Measurements from ENCODE around the gene MAD2L1BP.
"Not testable (repeated sequence)": the region's sequence is repeated elsewhere in the genome, so short reads cannot be mapped to it uniquely, and the experiment has no call there.

The MAD2L1BP gene

GRCh38 chr6:43635387-43636307, at the start of gene MAD2L1BP:
Gene MAD2L1BP, plus strand, starts transcription at chr6:43635840. Its CDS starts 36 bp downstream, at chr6:43635876.
- peak; percentile 87 for ATAC-seq (replicated peaks; ENCODE audit: extremely low read depth, poor library complexity, severe bottlenecking)
- peaks cover 46% of the 10 kb centered on the region for H3K4me1 Mint-ChIP-seq

GRCh38 chr6:43588194-43588593, 47.4 kb upstream of the MAD2L1BP start:
- Mint-ChIP-seq H3K27me3 (no peaks in the 10 kb centered on the region), H3K4me1 (peaks cover 14% of the 10 kb centered on the region), H3K27ac (ENCODE audit: low read depth) (peak overlapping the region; percentile 56), H3K4me3 (no peak overlapping the region), H3K36me3 (ENCODE audit: insufficient read depth) (peaks cover 30% of the 10 kb centered on the region), H3K9me3 (no peaks in the 10 kb centered on the region)
- no peak for ATAC-seq (replicated peaks; ENCODE audit: extremely low read depth, poor library complexity, severe bottlenecking)
- DNase-seq (ENCODE audit: low spot score in 2 of 2), result no peak

More at GRCh38 chr6:43635387-43636307, at the start of gene MAD2L1BP:
- no peaks in the 10 kb centered on the region for H3K27me3 Mint-ChIP-seq
- peak; percentile 59 to 72 for DNase-seq (ENCODE audit: low spot score in 2 of 2)
- H3K4me3 Mint-ChIP-seq, result peak within 1 kb of the TSS; percentile 96
- no peaks in the 10 kb centered on the region for H3K9me3 Mint-ChIP-seq
- H3K36me3 Mint-ChIP-seq (ENCODE audit: insufficient read depth), result peaks cover 39% of the 10 kb centered on the region
- H3K27ac Mint-ChIP-seq (ENCODE audit: low read depth), result peak within 1 kb of the TSS; percentile 93

DNA sequence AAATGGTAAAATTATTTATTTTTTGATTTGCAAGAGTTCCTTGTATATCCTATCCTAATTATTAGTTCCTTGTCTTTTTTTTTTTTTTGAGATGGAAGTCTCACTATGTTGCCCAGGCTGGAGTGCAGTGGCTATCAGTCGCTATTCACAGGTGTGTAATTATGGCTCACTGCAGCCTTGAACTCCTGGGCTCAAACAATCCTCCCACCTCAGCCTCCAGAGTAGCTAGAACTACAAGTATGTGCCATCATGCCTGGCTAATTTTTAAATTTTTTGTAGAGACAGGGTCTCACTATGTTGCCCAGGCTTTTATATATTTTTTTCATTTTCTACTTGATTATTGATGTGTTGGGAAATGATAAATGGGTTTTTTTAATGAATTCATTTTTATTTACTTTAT, 46.1 kb upstream of the MAD2L1BP start:
- H3K27ac Mint-ChIP-seq (ENCODE audit: low read depth); H3K4me3 Mint-ChIP-seq; H3K9me3 Mint-ChIP-seq; H3K4me1 Mint-ChIP-seq; DNase-seq (ENCODE audit: low spot score in 2 of 2); ATAC-seq (replicated peaks; ENCODE audit: extremely low read depth, poor library complexity, severe bottlenecking); H3K27me3 Mint-ChIP-seq: not testable (repeated sequence)
- peaks cover 23% of the 10 kb centered on the region for H3K36me3 Mint-ChIP-seq (ENCODE audit: insufficient read depth)

DNA sequence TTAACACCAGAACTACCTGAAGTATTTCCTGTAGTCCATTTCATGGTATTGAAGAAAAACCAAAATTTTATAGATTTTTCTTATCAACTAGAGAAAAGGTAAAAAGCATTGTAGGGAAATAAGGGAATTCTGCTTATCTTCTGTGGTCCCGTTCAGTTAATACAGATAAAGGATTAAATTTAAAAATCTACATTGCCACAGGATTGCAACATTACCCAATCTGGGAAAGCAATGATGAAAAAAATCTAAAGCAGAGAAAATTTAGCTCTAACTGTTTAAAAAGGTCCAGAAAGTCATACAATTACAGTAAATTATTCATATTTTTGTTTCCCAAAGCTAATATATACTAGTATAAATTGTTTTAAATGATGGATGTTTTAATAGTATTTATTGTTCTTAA, 41.7 kb upstream of the MAD2L1BP start:
- Mint-ChIP-seq H3K4me1 (no peaks in the 10 kb centered on the region), H3K27me3 (no peaks in the 10 kb centered on the region), H3K36me3 (ENCODE audit: insufficient read depth) (peaks cover 24% of the 10 kb centered on the region), H3K4me3 (no peak overlapping the region), H3K9me3 (no peaks in the 10 kb centered on the region), H3K27ac (ENCODE audit: low read depth) (no peak overlapping the region)
- DNase-seq (ENCODE audit: low spot score in 2 of 2) (no peak), ATAC-seq (replicated peaks; ENCODE audit: extremely low read depth, poor library complexity, severe bottlenecking) (no peak)

DNA sequence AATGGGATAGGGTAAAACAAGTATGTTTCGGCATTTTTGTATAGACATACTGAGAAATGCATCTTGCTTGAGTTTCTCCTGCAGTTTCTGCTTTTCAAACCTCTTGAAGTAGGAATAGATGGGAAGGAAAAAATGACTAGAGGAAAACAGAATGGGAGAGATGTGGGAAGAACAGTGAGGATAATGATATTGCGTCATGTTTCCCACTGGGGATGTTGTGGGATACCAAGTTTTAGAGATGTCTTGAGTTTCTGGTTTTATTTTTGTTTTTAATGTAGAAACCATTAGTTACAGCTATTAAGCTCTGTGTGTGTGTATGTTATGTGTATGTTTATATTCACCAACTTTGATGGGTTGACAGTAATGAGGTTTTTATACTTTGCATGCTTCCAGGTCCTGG, 35.0 kb upstream of the MAD2L1BP start:
- Mint-ChIP-seq H3K36me3 (ENCODE audit: insufficient read depth) (peaks cover 53% of the 10 kb centered on the region), H3K9me3 (no peaks in the 10 kb centered on the region)

DNA sequence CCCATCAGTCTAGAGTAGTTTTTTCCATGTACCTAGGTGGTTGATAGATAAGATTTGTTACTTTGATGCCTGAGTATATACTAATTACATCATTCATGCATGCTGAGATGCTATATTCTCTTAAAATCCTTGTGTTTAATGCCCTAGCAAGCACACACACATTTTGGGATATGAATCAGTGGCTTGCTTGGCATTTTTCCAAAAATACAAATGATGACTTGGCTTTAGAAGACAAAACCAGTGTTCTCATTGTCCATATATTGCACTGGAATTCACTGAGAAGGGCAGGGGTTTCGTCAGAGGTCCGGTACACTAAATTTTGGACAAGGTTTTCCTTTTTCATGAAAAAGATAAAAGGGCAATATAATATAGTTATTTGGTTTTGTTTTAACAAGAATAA, 31.5 kb upstream of the MAD2L1BP start:
- Mint-ChIP-seq H3K27ac (ENCODE audit: low read depth) (no peak overlapping the region), H3K4me3 (no peak overlapping the region), H3K9me3 (no peaks in the 10 kb centered on the region), H3K27me3 (no peaks in the 10 kb centered on the region), H3K4me1 (peaks cover 5% of the 10 kb centered on the region), H3K36me3 (ENCODE audit: insufficient read depth) (peaks cover 53% of the 10 kb centered on the region)
- no peak for ATAC-seq (replicated peaks; ENCODE audit: extremely low read depth, poor library complexity, severe bottlenecking)
- DNase-seq (ENCODE audit: low spot score in 2 of 2), result no peak

More for the DNA sequence above, 35.0 kb upstream of the MAD2L1BP start:
- DNase-seq (ENCODE audit: low spot score in 2 of 2) (no peak), ATAC-seq (replicated peaks; ENCODE audit: extremely low read depth, poor library complexity, severe bottlenecking) (no peak)
- Mint-ChIP-seq H3K27me3 (no peaks in the 10 kb centered on the region), H3K4me1 (no peaks in the 10 kb centered on the region), H3K4me3 (no peak overlapping the region), H3K27ac (ENCODE audit: low read depth) (no peak overlapping the region)

DNA sequence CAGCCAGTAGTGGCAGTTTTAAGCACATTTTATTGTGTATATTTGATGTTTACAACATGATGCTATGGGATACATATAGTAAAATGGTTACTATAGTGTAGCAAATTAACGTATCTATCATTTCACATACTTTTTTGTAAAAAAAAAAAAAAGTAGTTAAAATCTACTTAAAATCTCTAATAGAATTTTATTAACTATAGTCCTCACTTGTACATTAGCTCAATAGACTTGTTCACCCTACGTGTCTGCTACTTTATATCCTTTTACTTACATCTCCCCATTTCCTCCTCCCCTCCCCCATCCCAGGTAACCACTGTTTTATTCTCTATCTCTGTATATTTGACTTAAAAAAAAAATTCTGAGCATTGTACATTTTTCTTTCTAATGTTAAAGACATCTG, 29.6 kb upstream of the MAD2L1BP start:
- peaks cover 5% of the 10 kb centered on the region for H3K4me1 Mint-ChIP-seq
- H3K9me3 Mint-ChIP-seq, result no peaks in the 10 kb centered on the region
- peaks cover 49% of the 10 kb centered on the region for H3K36me3 Mint-ChIP-seq (ENCODE audit: insufficient read depth)

GRCh38 chr6:43608310-43608763, 27.3 kb upstream of the MAD2L1BP start:
- no peaks in the 10 kb centered on the region for H3K9me3 Mint-ChIP-seq

More for the DNA sequence above, 29.6 kb upstream of the MAD2L1BP start:
- DNase-seq (ENCODE audit: low spot score in 2 of 2) (no peak), ATAC-seq (replicated peaks; ENCODE audit: extremely low read depth, poor library complexity, severe bottlenecking) (no peak)
- Mint-ChIP-seq H3K27ac (ENCODE audit: low read depth) (no peak overlapping the region), H3K4me3 (no peak overlapping the region), H3K27me3 (no peaks in the 10 kb centered on the region)

GRCh38 chr6:43608807-43609206, 26.8 kb upstream of the MAD2L1BP start:
- Mint-ChIP-seq H3K36me3 (ENCODE audit: insufficient read depth) (peaks cover 41% of the 10 kb centered on the region), H3K27ac (ENCODE audit: low read depth) (no peak overlapping the region), H3K9me3 (no peaks in the 10 kb centered on the region), H3K27me3 (no peaks in the 10 kb centered on the region), H3K4me1 (peaks cover 5% of the 10 kb centered on the region), H3K4me3 (no peak overlapping the region)
- DNase-seq (ENCODE audit: low spot score in 2 of 2) (no peak), ATAC-seq (replicated peaks; ENCODE audit: extremely low read depth, poor library complexity, severe bottlenecking) (no peak)

More at GRCh38 chr6:43608310-43608763, 27.3 kb upstream of the MAD2L1BP start:
- Mint-ChIP-seq H3K36me3 (ENCODE audit: insufficient read depth) (peaks cover 38% of the 10 kb centered on the region), H3K27me3 (no peaks in the 10 kb centered on the region), H3K4me1 (peaks cover 5% of the 10 kb centered on the region), H3K27ac (ENCODE audit: low read depth) (peak overlapping the region; percentile 15), H3K4me3 (no peak overlapping the region)
- ATAC-seq (replicated peaks; ENCODE audit: extremely low read depth, poor library complexity, severe bottlenecking) (no peak), DNase-seq (ENCODE audit: low spot score in 2 of 2) (peak; percentile 24 to 42)

GRCh38 chr6:43609402-43609801, 26.2 kb upstream of the MAD2L1BP start:
- peaks cover 5% of the 10 kb centered on the region for H3K4me1 Mint-ChIP-seq
- peaks cover 38% of the 10 kb centered on the region for H3K36me3 Mint-ChIP-seq (ENCODE audit: insufficient read depth)
- no peak for ATAC-seq (replicated peaks; ENCODE audit: extremely low read depth, poor library complexity, severe bottlenecking)
- DNase-seq (ENCODE audit: low spot score in 2 of 2), result no peak
- no peak overlapping the region for H3K27ac Mint-ChIP-seq (ENCODE audit: low read depth)
- no peak overlapping the region for H3K4me3 Mint-ChIP-seq
- no peaks in the 10 kb centered on the region for H3K27me3 Mint-ChIP-seq
- no peaks in the 10 kb centered on the region for H3K9me3 Mint-ChIP-seq

- Mint-ChIP-seq H3K27ac (ENCODE audit: low read depth) (peak overlapping the region; percentile 65), H3K4me3 (no peak overlapping the region), H3K27me3 (no peaks in the 10 kb centered on the region), H3K9me3 (no peaks in the 10 kb centered on the region), H3K4me1 (peaks cover 5% of the 10 kb centered on the region), H3K36me3 (ENCODE audit: insufficient read depth) (peaks cover 28% of the 10 kb centered on the region)
- DNase-seq (ENCODE audit: low spot score in 2 of 2) (no peak), ATAC-seq (replicated peaks; ENCODE audit: extremely low read depth, poor library complexity, severe bottlenecking) (no peak)
These were observed 25.2 kb upstream of the MAD2L1BP start for GRCh38 chr6:43610431-43610830.

GRCh38 chr6:43613721-43614395, 21.8 kb upstream of the MAD2L1BP start:
- DNase-seq (ENCODE audit: low spot score in 2 of 2), result no peak

GRCh38 chr6:43614396-43614730, 21.3 kb upstream of the MAD2L1BP start:
- Mint-ChIP-seq H3K4me3 (no peak overlapping the region), H3K27me3 (no peaks in the 10 kb centered on the region), H3K4me1 (no peaks in the 10 kb centered on the region), H3K9me3 (no peaks in the 10 kb centered on the region), H3K27ac (ENCODE audit: low read depth) (no peak overlapping the region), H3K36me3 (ENCODE audit: insufficient read depth) (peaks cover 16% of the 10 kb centered on the region)
- no peak for ATAC-seq (replicated peaks; ENCODE audit: extremely low read depth, poor library complexity, severe bottlenecking)
- no peak for DNase-seq (ENCODE audit: low spot score in 2 of 2)

More at GRCh38 chr6:43613721-43614395, 21.8 kb upstream of the MAD2L1BP start:
- ATAC-seq (replicated peaks; ENCODE audit: extremely low read depth, poor library complexity, severe bottlenecking), result no peak
- H3K27ac Mint-ChIP-seq (ENCODE audit: low read depth), result peak overlapping the region; percentile 56
- no peak overlapping the region for H3K4me3 Mint-ChIP-seq
- no peaks in the 10 kb centered on the region for H3K4me1 Mint-ChIP-seq
- no peaks in the 10 kb centered on the region for H3K27me3 Mint-ChIP-seq
- no peaks in the 10 kb centered on the region for H3K9me3 Mint-ChIP-seq
- peaks cover 17% of the 10 kb centered on the region for H3K36me3 Mint-ChIP-seq (ENCODE audit: insufficient read depth)

Data from central memory CD8-positive, alpha-beta T cell (primary cell).